ENCODE data around the gene MFSD2A.

- TF ChIP-seq CTCF (IDR thresholded peaks at IDR 0.05) (no peak), POLR2A (IDR thresholded peaks at IDR 0.05) (no peak)
Observed at GRCh38 chr1:39940253-39940652, 14.7 kb upstream of the MFSD2A start.

Data from testis (tissue), 2 donors.